Pons (tissue), 1 donor: ENCODE data around the gene ADCY5.

Experiments used
- DNase-seq: peaks from one replicate; pipeline ENCODE4 v3.0.0-alpha.2; 2016; ENCODE audit warnings: low spot score

Gene ADCY5

DNA sequence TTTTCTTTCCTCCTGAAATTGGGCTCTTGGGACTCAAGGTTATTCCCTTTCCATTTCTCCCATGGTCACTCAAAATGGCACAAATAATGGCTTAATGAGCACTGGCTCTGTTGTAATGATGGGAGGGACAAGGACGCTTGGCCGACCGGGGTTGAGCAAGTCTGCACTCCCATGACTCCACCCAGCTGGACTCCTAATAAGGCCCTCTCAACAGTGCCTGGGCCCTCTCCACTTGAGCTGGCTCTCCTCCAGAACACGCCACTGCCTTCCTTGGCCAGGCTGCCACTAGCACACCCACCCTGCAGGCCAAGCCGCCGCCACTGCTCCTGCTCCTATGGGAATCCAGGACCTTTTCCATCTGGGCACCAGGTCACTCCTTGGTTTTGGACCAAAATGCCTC, 42.3 kb downstream of the ADCY5 start:
- DNase-seq, result no peak

DNA sequence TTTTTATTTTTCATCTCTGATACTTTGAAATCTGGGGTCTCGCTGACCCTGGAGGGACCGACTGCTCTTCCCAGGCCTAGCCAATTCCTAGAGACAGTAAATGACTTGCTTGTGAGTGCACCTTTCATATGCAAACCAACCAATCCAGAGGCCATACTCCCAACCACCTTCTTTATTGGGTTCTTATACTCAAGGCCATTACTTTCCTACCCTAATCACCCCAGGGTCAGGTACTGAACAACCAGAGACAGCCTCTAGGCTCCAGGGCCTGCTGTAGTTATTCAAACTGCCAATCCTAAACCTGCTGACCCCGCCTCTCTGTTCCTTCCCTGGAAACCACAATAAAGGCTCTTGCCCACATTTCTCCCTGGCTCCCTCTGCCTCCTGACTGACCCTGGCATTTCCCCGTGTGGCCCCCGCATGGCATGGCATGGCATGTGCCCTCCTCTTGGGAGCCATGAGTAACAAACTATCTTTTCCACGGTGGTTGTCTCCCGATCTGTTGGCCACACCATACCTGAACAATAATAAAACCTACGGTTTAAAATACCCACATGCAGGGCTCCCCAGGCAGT, 42.9 kb downstream of the ADCY5 start:
- no peak for DNase-seq

DNA sequence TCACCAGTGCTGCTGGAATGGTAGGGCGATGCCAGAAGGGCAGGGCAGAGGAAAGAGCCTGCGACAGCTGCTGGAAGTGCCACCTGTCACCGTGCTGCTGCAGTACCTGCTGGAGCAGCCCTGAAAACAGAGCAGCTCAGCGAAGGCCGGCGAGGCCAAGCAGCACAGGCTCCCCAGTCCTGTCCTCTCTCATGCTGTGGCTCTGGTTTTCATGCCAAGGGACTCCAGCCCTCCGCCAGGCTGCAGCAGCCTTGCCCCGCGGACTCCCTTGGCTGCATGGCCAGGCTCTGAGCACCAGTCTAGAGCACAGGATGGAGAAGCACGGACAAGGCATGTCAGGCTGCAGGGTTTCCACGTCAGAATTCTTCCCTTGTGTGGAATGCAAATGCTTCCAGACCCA, 43.9 kb downstream of the ADCY5 start:
- no peak for DNase-seq

DNA sequence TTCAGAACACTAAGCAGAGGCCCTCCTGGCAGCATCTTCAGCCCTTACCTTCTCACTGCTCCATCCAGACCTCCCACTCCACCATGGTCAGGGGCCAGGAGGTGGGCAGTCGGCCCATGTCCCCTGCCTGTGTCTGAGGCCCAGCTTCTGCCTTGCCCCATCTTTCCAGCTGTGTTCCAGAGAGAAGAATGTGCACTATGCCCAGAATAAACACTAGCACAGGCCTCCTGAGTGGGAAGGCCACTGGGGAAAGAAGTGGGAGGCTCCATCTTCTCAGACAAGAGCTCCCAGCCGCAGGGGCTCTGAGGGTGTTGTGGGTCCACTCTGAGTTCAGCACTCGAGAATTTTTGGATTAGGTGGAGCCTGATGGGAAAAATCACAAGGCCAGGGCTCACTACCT, 44.5 kb downstream of the ADCY5 start:
- no peak for DNase-seq

DNA sequence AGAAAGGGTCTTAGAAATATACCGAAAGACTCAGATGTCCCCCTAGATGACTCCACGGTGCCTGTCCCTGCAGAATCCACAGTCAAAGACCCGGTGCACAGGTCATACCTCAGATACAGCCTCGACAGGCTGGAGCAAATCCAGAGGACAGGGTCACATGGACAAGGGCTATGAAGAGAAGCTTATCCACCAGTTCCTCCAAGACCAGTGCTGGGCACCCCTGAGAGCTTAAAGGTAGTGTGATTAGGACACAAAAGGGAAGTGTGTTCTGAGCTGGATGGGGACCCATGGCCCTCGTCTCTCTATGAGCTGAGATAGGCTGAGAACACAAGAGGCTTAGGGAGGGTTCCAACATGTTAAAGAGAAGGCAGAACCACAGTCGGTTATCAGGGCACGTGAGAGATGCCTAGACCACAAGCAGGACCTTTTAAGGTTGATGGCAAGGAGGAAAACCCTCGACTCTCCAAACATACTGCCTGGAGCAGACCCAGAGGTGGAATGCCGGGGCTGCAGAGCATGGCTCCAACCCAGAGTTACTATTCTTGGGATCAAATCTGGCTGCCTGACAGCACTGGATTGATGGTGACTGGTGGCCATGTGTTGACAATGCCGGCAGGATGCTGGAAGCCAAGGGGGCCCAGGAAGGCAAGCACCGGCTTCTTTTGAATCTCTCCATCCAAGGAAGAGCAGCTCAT, 46.9 kb downstream of the ADCY5 start:
- DNase-seq, result no peak

DNA sequence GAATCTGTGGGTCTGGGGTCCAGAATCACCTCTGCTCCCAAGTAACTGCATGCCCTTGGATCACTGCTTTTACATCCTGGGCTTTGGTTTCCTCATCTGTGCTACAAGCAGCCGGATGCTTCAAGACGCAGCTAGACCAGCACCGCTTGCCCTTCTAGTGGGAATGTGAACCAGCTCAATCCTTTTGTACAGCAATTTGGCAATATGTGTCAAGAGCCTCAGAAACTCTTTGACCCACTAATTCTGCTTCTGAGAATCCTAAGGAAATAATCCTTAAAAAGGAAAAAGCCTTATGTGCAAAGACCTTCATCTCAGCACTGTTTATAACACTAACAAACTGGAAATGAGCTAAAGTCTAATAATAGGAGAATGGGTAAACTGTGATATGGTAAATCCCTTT, 48.7 kb downstream of the ADCY5 start:
- no peak for DNase-seq

DNA sequence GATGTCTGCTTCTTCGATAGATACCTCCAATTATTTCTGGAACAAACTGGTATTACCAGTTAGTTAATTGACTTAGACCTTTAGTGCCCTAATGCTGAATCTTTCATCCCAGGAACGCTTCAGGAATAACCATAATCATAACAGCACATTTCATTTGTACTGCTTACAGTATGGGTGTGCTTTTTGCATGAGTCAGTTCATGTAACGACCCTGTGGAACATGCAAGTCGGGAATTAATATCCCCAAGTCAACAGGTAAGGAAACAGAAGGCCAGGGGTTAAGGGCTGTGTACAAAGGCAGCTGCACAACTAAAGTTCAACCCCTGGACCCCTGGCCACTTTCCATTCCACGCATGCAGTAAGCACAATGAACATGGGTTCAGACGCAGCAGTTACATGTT, 49.2 kb downstream of the ADCY5 start:
- no peak for DNase-seq

DNA sequence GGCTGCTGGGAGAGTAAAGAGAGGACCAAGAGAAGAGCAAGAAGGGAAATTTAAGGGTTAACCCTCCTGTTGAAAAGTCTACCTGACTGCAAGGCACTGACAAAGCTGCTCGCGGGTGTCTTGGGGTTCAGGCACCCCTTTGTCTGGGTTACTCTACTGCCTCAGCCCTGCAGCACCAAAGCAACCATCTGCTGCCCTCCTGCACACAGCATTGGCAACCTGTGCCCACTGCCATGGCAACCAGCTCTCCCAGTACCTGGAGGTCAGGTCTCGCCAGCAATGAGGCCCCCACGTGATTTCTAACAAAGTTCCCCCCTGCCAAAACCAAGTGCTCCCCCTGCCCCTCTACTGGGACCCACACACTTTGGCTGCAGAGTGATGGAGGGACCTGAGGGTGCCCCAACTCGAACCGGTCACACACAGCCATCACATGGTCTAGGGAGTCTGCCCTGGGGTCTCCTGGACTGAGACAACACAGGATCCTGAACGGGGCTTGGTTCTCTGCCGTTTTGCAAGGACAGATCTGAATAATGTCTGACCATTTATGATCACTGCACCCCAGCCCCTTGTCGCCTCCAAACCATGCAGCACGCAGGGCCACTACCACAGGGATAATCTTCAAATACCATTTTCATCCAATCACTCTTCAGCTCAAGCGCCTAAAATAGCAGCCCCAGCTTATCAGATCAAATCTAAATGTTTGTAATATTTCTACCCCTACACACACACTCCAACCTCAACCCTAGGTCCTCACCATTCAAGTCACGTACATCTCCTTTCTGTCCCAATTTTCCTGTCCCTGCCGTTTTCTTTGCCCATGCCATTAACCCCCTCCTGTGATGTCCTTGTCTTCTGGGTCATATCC, 50.7 kb downstream of the ADCY5 start:
- no peak for DNase-seq

DNA sequence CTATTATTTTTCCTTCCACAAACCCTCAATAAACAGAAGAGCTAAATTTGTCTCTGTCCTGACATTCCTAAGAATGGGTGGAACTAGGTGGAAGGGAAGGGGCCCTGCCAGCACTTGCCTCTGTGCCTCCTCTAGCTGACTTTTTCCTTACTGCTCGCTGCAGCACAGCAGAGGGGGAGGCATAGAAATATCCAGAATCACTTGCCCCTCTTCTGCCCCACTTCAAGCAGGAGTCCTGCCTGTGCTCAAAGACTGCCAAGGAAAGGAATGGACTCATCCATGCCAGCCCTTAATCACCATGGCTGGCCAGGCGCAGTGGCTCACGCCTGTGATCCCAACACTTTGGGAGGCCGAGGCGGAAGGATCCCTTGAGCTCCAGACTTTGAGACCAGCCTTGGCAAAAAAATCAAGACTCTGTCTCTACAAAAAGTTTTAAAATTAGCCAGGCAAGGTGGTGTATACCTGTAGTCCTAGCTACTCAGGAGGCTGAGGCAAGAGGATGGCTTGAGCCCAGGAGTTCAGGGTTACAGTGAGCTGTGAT, 51.8 kb downstream of the ADCY5 start:
- DNase-seq, result no peak

DNA sequence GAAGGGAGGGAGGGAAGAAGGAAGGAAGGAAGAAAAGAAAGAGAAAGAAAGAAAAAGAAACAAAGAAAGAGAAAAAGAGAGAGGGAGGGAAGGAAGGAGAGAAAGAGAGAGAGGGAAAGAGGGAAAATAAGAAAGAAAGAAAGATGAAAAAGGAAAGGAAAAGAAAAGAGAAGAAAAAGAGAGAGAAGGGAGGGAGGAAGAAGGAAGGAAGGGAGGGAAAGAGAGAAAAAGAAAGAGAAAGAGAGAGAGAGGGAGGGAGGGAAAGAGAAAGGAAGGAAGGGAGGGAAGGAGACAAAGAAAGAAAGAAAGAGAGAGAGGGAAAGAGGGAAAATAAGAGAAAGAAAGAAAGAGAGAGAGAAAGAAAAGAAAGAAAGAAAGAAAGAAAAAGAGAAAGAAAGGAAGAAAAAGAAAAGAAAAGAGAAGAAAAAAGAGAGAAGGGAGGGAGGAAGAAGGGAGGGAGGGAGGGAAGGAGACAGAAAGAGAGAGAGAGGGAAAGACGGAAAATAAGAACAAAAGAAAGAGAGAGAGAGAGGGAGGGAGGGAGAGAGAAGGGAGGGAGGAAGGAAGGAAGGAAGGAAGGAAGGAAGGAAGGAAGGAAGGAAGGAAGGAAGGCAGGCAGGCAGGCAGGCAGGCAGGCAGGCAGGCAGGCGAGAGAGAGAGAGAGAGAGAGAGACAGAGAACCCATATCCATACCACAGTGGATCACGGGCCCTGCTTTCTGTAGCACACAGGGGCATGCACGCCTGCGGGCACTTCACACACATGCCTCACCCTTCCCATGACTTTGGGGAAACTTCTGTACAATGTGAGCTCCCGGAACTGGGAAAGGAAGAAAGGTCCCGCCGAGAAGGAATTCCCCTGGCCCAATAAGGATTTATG, 52.5 kb downstream of the ADCY5 start:
- no peak for DNase-seq

DNA sequence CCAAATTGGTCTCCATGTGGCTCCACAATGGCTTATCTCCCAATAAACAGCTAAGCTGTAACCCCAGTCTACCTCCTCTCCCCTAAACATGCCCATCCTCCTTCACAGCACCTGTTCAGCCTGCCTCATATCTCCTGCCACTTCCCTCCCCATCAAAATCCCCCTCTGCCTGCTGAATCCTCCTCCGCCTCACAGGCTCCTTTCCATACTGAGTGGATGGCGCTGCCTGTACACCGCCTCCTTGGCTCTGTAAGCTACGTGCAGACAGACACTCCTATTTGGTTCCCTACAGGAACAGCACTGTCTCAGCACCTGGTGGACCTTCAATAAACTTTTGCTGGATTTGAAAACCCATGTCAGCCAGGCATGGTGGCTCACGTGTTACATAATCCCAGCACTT, 53.7 kb downstream of the ADCY5 start:
- DNase-seq, result no peak

DNA sequence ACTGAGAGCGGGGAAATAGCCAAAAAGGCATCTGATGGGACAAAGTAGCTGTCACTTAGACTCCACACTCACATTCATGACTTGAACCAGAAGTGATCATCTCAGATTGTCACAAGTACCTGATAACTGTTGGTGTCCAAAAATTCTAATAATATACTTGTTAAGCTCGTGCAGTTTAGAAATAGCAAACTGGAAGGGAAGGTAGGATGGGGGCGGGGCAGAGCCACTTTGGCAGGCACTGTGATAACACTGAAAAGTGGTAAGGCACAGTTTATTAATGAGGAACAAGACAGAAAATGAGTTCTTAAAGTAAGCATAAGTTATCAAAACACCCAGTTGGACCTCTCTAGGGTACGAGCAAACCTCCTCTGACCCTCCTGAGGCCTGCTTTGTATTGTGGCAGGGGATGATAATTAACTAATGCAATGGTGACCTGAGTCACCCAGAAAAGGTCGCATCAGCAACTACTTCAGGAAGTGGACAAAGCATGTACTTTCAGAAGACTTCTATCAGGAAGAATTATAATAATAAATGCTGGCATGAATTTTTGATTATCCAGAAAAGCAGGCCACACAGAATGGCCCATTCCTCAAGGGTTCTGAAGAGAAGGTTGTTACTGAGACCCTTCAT, 54.4 kb downstream of the ADCY5 start:
- DNase-seq, result no peak

DNA sequence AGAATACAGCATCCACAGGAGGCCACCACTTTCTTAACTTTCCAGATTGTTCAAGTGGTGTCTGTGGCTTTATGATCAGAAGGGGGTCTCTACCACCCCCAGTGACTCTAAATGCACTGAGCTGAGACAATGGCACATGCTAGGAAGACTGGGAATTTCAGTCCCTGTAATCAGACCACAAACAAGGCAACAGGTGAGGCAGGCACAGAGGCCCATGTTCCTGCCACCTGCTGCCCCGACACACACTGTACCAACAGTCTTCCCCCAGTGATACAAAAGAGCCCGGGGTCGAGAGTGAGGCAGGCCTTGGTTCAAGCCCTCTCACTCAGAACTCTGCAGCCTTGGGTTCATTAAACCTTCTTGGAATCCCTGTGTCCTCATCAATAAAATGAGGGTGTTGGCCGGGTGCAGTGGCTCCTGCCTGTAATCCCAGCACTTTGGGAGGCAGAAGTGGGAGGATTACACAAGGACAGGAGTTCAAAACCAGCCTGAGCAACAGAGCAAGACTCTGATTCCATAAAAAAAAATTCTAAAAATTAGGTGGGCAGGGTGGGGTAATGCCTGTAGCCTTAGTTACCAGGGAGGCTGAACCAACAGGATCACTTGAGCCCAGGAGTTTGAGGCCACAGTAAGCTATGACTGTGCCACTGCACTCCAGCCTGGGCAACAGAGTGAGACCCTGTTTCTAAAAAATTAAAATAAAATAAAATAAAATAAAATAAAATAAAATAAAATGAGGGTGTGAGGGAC, 55.8 kb downstream of the ADCY5 start:
- no peak for DNase-seq

DNA sequence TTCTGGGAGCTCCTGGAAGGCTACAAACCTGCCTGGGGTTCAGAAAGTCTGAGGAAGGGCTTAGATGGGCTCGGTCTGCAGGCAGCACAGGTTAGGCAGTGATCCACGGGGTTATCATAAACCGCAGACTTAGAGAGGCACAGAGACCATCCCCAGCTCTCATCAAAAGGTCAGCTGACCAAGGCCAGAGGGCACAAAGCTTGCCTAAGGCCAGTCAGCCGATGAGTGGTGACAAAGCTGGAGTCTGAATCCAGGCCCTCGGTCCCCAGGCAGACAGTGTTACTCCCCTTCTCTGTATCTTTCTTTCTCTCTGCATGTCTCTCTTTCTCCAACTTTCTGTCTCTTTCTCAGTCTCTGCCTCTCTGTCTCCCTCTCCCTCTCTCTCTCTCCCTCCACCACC, 56.5 kb downstream of the ADCY5 start:
- no peak for DNase-seq

DNA sequence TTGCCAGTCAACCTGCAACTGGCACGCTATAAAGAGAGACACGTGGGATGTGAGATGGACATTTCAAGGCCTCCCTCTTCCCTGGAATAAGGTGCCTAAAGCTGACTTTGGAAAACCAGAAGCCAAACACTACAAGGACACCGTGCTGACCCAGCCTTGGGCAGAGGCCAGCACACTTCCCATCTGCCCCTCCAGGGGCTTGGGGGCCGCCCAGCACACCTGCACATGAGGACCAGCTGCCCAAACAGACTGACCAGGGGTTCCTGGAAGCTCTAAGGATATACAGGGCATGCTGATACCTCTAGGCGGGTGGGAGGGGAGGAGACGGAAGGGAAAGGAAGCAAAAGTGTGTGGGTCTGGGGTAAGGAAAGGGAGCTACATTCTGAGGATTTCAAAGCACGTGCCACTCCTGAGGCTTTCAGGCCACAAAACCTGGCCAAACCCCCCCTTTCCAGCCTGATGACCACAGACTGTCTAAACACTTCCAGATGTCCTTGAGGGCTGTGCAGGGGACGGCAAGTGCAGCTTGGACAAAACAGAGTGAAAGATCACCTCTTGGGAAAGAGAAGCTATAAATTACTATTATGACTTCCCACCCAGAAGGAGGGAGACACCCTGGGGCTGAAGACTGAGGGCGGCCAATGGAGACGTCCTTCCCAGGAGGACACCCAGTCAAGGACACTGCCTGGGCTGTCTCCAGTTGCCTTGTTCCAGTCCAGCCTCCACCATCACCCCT, 57.9 kb downstream of the ADCY5 start:
- DNase-seq, result no peak

DNA sequence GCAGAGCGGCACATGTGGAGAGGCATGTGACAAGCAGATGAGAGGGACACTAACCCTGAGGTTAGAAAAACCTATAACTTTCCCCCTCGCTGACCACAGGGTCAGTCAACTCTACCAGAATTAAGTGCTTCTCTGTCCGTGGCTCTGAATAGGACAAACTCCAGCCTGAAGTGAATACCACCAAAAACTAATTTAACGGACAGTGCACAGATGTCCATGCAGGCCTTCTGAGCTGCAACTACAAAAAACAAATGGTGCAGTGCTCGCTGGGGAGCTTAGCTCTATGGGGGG, 59.3 kb downstream of the ADCY5 start:
- no peak for DNase-seq

DNA sequence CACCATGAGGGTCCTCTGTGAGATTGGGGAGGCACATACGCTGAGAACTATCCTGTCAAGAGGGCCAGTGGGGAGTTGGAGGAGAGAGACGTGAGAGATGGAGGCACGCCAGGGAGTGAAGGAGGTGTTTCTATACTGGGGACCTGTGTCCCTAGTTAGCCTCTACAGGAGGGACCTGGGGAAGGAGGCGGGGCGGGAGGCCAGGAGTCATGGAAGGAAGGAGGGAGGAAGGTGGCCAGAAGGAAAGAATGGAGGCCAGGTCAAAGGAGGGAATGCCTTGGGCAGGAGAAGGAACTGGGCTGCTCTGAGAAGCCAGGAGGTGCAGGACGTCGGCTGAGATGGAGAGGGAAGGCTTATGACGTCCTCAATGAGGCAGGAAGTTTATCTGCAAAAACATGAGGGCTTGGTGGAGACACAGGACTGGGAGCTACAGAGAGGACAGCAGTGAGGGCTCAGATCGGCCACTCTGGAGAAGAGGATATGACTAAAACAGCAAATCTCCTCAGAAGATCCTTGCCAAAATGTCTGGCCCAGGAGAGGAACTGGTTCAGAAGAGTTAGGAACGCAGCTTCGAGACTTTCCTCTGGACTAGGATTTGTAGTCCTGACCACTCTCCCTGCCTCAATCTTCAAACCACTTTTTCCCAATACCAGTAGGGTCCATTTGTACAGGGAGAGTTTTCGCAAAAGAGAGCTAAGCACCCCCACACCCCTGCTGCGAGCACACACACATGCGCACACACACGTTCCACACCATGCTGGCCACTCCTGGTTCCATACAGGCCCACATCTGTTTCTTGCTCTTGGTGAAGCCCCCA, 59.9 kb downstream of the ADCY5 start:
- no peak for DNase-seq

DNA sequence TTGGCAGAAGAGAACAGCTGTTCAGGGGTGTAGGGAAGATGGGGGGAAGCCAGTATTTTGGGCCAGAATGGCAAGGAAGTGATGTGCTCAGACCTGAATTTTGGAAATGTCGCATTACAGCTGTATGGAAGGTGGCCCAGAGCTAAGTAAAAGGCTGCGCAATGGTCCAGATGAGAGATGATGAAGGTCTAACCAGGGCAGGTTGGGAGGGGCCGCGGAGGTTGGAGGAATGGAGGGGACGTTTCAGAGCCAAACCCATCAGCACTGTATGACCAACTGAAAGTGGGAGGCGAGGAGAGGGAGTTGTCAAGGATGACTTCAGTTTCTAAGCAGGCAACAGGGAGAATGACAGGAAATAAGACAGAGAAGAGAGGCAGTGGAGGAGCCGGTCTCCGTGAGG, 60.8 kb downstream of the ADCY5 start:
- no peak for DNase-seq

DNA sequence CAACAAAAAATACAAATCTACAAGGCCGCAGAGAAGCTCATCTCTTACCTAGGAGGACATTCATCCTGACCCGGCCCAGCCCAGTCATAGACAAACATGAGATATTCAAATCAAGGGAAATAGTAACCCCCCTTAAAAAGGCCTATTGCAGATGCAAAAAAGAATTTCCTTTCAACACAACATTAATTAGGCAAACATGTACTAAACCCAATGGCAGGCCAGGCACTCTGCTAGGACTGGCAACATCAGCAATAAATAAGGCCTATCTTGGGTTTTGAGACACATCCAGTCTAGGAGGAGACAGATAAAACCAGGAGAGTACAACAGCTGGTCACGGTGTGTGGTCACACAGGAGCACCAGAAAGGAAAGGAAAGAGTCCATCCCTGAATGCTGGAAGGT, 61.4 kb downstream of the ADCY5 start:
- DNase-seq, result no peak
